ENCODE results near the gene BOK.

GRCh38 chr2:241551998-241552737 is 6.4 kb upstream of the BOK start:
- TF ChIP-seq EZH2phosphoT487 (IDR thresholded peaks at IDR 0.05; ENCODE audit: low read depth) (no peak), CTCF (IDR thresholded peaks at IDR 0.05; ENCODE audit: low read depth, low read length) (no peak)
